ENCODE data around the gene RASAL3.
"Not testable (repeated sequence)": the region's sequence is repeated elsewhere in the genome, so short reads cannot be mapped to it uniquely, and the experiment has no call there.

- TF ChIP-seq PATZ1 (CRISPR knock-in tag; IDR thresholded peaks at IDR 0.05; ENCODE audit: borderline replicate concordance); CSRNP3 (CRISPR knock-in tag; IDR thresholded peaks at IDR 0.05); ZFP30 (CRISPR knock-in tag; IDR thresholded peaks at IDR 0.05); TCF4 (CRISPR knock-in tag; IDR thresholded peaks at IDR 0.05; ENCODE audit: borderline replicate concordance); BACH2 (CRISPR knock-in tag; IDR thresholded peaks at IDR 0.05; ENCODE audit: borderline replicate concordance); ZNF70 (CRISPR knock-in tag; IDR thresholded peaks at IDR 0.05); RARB (CRISPR knock-in tag; IDR thresholded peaks at IDR 0.05); SNAI2 (CRISPR knock-in tag; IDR thresholded peaks at IDR 0.05): not testable (repeated sequence)
Observed at GRCh38 chr19:15473821-15474220, 9.5 kb upstream of the RASAL3 start.
